ENCODE results near the gene SLU7.

The SLU7 gene

GRCh38 chr5:160453751-160454150, 34.9 kb upstream of the SLU7 start:
- ChIA-PET POLR2A (interaction anchor here (0.6 kb wide), 1 partner anchor 35 kb away, joined by 3 read pairs; the partner anchor contains the start of gene SLU7), CTCF (interaction anchor here (1.4 to 3.6 kb wide), 3 partner anchors 10 to 14 kb away, joined by 5 to 62 read pairs (median 5); no protein-coding TSS in a partner anchor)
- no peak for TF ChIP-seq CTCF (IDR thresholded peaks at IDR 0.05; ENCODE audit: control extremely low read depth, extremely low read depth, low read depth, missing control alignments)
- DNase-seq (ENCODE audit: extremely low spot score) = no peak

- DNase-seq (ENCODE audit: extremely low spot score) = no peak
- CTCF ChIA-PET = interaction anchor here (1.4 to 3.6 kb wide), 4 partner anchors 11 to 17 kb away, joined by 3 to 62 read pairs (median 5); no protein-coding TSS in a partner anchor
- POLR2A ChIA-PET = no interaction called here
- no peak for TF ChIP-seq CTCF (IDR thresholded peaks at IDR 0.05; ENCODE audit: control extremely low read depth, extremely low read depth, low read depth, missing control alignments)
Measured at GRCh38 chr5:160452795-160453194, 33.9 kb upstream of the SLU7 start.

- DNase-seq (ENCODE audit: extremely low spot score) = no peak
- CTCF ChIA-PET = interaction anchor here (0.9 to 3.6 kb wide), 3 partner anchors 9 to 16 kb away, joined by 3 to 62 read pairs (median 3); no protein-coding TSS in a partner anchor
- POLR2A ChIA-PET = no interaction called here
- TF ChIP-seq CTCF (IDR thresholded peaks at IDR 0.05; ENCODE audit: control extremely low read depth, extremely low read depth, low read depth, missing control alignments) = no peak
Measured at GRCh38 chr5:160452036-160452435, 33.2 kb upstream of the SLU7 start.

- POLR2A ChIA-PET = no interaction called here
- no peak for DNase-seq (ENCODE audit: extremely low spot score)
- no peak for TF ChIP-seq CTCF (IDR thresholded peaks at IDR 0.05; ENCODE audit: control extremely low read depth, extremely low read depth, low read depth, missing control alignments)
- CTCF ChIA-PET = interaction anchor here (3.6 kb wide), 1 partner anchor 11 kb away, joined by 62 read pairs; no protein-coding TSS in a partner anchor
Measured at GRCh38 chr5:160451281-160451680, 32.4 kb upstream of the SLU7 start.

- ChIA-PET CTCF (interaction anchor here (1.0 kb wide), 2 partner anchors 11 to 12 kb away, joined by 3 to 6 read pairs; no protein-coding TSS in a partner anchor), POLR2A (interaction anchor here (1.0 kb wide), 1 partner anchor 17 kb away, joined by 3 read pairs; no protein-coding TSS in a partner anchor)
- DNase-seq (ENCODE audit: extremely low spot score) = no peak
Measured at GRCh38 chr5:160450164-160450932, 31.5 kb upstream of the SLU7 start.

GRCh38 chr5:160449458-160449857, 30.6 kb upstream of the SLU7 start:
- CTCF ChIA-PET = interaction anchor here (1.0 to 3.5 kb wide), 5 partner anchors 9 to 21 kb away, joined by 3 to 32 read pairs (median 4); no protein-coding TSS in a partner anchor
- DNase-seq (ENCODE audit: extremely low spot score) = no peak
- POLR2A ChIA-PET = no interaction called here
- TF ChIP-seq CTCF (IDR thresholded peaks at IDR 0.05; ENCODE audit: control extremely low read depth, extremely low read depth, low read depth, missing control alignments) = no peak

More at GRCh38 chr5:160450164-160450932, 31.5 kb upstream of the SLU7 start:
- no peak for TF ChIP-seq CTCF (IDR thresholded peaks at IDR 0.05; ENCODE audit: control extremely low read depth, extremely low read depth, low read depth, missing control alignments)
